Measurements from ENCODE around the gene MIDN. TPM values are rescaled to one million over a fixed set of nuclear protein-coding genes. Genes with fewer than 3 reads are reported as not detected.
A peak's percentile ranks its signal among the peaks of the same experiment; 100 is the strongest.

The MIDN gene
- total RNA-seq, 1 experiment from 2014 or later: 286 TPM

DNA sequence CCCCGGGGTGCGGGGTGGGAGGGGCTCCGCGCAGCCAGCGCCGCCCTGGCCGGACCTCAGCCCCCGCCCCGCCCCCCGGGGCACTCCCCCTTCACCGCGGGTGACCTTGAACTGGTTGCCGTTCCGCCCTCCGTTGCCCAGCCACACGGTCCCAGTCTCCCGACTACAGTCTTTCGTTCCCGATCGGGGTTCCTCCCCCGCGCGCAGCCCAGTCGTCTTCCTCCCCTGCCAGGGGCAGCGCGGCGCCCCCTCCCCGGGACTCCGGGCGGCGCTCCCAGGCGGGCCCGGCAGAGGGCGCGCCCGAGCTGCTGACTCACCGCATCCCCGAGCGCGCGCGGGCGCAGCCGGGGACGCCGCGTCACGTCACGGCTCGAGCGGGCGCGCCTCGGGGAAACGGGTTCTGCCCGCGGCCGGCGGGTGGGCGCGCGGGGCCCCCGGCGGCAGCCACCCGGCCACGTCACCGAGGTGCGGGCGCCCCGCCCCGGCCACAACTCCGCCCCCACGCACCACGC, 459 bp downstream of the MIDN start:
- no peaks in the 10 kb centered on the region for H3K9me3 ChIP-seq (ENCODE audit: control insufficient read depth, low read depth, low read length)
- no peak overlapping the region for H4K91ac ChIP-seq (ENCODE audit: insufficient read length, low read depth, low read length)
- peak overlapping the region; percentile 82 to 96 (median 90); a peak in 5 of 7 replicates for H3K27ac Mint-ChIP-seq
- peak overlapping the region; percentile 81 to 88 for H3K4me3 Mint-ChIP-seq
- no peaks in the 10 kb centered on the region; the same call in 1 of the 2 replicates for H3K4me1 ChIP-seq (ENCODE audit: insufficient read depth, low read length)
- H2BK20ac ChIP-seq (ENCODE audit: low read depth, low read length, poor library complexity, severe bottlenecking): no peak overlapping the region
- H3T11ph ChIP-seq (ENCODE audit: low read length): no peak overlapping the region
- H3K36me3 Mint-ChIP-seq (ENCODE audit: insufficient read depth in 1 of 3, low read depth in 3 of 3): peaks cover 7 to 26% (median 13%) of the 10 kb centered on the region in 3 experiments; a peak in 6 of 7 replicates
- H3K56ac ChIP-seq (ENCODE audit: insufficient read length, low read depth, low read length): no peak overlapping the region
- DNase-seq: no peak
- H3K9ac ChIP-seq (ENCODE audit: extremely low read depth, insufficient read length, low read length): no peak overlapping the region
- no peak overlapping the region for H2AK5ac ChIP-seq (ENCODE audit: insufficient read length, low read length)
- H3K23ac ChIP-seq (ENCODE audit: insufficient read length, low read depth, low read length): no peak overlapping the region
- H2BK12ac ChIP-seq (ENCODE audit: insufficient read length, low read depth, low read length): no peak overlapping the region
- H3K14ac ChIP-seq (ENCODE audit: insufficient read depth, low read length): peak overlapping the region; percentile 86; the same call in 1 of the 2 replicates
- H3K79me1 ChIP-seq (ENCODE audit: insufficient read depth, low read depth, low read length, poor library complexity, severe bottlenecking): no peaks in the 10 kb centered on the region
- no peak overlapping the region for H3K27ac ChIP-seq (ENCODE audit: insufficient read length, low read depth, low read length)
- no peak overlapping the region for H2AFZ ChIP-seq (ENCODE audit: low read length)
- peak overlapping the region; percentile 4 for H3K4me2 ChIP-seq (ENCODE audit: insufficient read depth, insufficient read length, low read length)
- no peaks in the 10 kb centered on the region for H3K9me3 Mint-ChIP-seq
- TF ChIP-seq CTCF (conservative IDR thresholded peaks at IDR 0.05): peak; percentile 72
- no peaks in the 10 kb centered on the region for H3K27me3 Mint-ChIP-seq (ENCODE audit: low read depth)
- peaks cover 2 to 18% of the 10 kb centered on the region in 2 experiments for H3K4me1 Mint-ChIP-seq
- no peak overlapping the region for H2BK5ac ChIP-seq (ENCODE audit: insufficient read length, low read length)
- H4K5ac ChIP-seq (ENCODE audit: insufficient read length, low read depth, low read length): no peak overlapping the region
- no peak overlapping the region for H3K18ac ChIP-seq (ENCODE audit: insufficient read length, low read depth, low read length)
- no peak overlapping the region for H3K4ac ChIP-seq (ENCODE audit: low read depth, low read length)
- no peak overlapping the region for H2BK120ac ChIP-seq (ENCODE audit: low read depth, low read length, poor library complexity, severe bottlenecking)
- H4K20me1 ChIP-seq (ENCODE audit: control insufficient read depth, insufficient read depth, insufficient read length): no peaks in the 10 kb centered on the region
- peaks cover 11% of the 10 kb centered on the region; the same call in 1 of the 2 replicates for H3K79me2 ChIP-seq (ENCODE audit: insufficient read depth, low read length)
- H3K23me2 ChIP-seq (ENCODE audit: insufficient read length, low read depth, low read length, poor library complexity, severe bottlenecking): peaks cover 12% of the 10 kb centered on the region
- H3K27me3 ChIP-seq (ENCODE audit: insufficient read depth, low read length): no peaks in the 10 kb centered on the region
- H4K8ac ChIP-seq (replicated peaks; ENCODE audit: insufficient read length, low read depth, low read length): no peak overlapping the region
- no CpG with 5 or more reads among the region's 74 CpGs for WGBS (ENCODE audit: extremely low coverage, insufficient read length, low lambda C conversion rate)
- no peak overlapping the region for H2BK15ac ChIP-seq (ENCODE audit: low read depth, low read length)

All from H9 (cell line).